Uterus (tissue), 2 donors: Measurements from ENCODE around the gene ZNF219.

Source experiments
- CTCF ChIP-seq, 4 experiments: fragments of 200-600 bp in 2 of 4; fragments of 450-650 bp in 2 of 4; sonication (generic) in 2 of 4; IDR thresholded peaks; one replicate each; pipeline ENCODE4 v1.5.1; 2016 to 2019; ENCODE audit warnings: antibody characterized with exemption in 4 of 4, mild to moderate bottlenecking in 2 of 4, moderate library complexity in 1 of 4
- POLR2A ChIP-seq, 2 donors: fragments of 450-650 bp; IDR thresholded peaks; one replicate each; pipeline ENCODE4 v1.6.1; 2016; ENCODE audit warnings: antibody characterized with exemption in 2 of 2, mild to moderate bottlenecking in 1 of 2, moderate library complexity in 1 of 2

DNA sequence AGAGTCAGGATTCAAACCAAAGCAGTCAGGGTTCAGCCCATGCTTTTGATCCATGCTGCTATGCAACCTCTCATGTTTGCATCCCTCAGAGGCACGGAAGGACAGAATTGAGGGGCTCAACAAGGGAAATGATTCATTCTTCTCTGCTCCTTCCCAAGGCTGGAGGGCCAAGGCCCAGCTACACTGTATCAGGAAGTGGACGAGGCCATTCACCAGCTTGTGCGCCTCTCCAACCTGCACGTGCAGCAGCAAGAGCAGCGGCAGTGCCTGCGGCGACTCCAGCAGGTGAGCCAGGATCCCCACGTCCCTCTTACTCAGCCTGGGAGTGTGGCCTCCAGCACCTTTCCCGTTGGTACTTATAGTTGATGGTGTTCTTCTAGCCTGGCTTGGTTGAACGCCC is 19.7 kb downstream of the ZNF219 start:
- TF ChIP-seq CTCF (IDR thresholded peaks at IDR 0.05) (no peak), POLR2A (IDR thresholded peaks at IDR 0.05) (no peak)
